ENCODE results near the gene PRR12. TPM values are rescaled to one million over a fixed set of nuclear protein-coding genes. Genes with fewer than 3 reads are reported as not detected.

Gene PRR12
- total and polyA plus RNA-seq, 4 experiments from 2014 or later, result 1.2 to 65.1 (median 64.6) TPM; not detected in 1

DNA sequence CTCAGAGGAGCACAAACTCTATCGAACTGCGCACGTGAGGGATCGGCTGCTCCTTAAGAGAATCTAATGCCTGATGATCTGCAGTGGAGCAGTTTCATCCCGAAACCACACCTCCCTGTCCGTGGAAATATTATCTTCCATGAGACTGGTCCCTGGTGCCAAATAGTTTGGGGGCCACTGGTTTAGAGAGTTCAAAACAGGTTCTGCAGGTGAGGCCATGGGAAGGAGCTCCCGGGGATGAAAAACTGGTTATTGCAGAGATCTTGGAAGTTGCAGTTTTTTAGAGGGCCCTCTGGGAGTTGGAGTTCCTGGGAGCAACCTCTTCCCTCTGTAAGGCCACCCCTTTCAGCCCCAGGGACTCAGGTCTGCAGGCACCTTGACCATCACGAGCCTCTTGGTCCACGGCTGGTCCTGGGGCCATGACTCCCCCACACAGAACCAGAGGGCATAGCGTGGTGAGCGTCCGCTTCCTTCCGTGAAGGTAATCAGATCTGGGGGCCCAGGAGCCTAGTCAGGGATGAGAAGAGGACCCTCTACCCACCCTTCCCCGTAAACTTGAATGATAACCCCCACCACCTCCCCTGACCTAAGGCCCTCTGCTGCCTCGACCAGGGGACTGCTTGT is 69.5 kb downstream of the PRR12 start:
- Histone ChIP-seq H3K27ac (ENCODE audit: low read depth, low read length) (no peak overlapping the region), H3K9me3 (ENCODE audit: control insufficient read depth in 1 of 2, low read length in 2 of 2) (no peaks in the 10 kb centered on the region), H3K4me3 (ENCODE audit: low read length in 2 of 2) (no peak overlapping the region), H3K4me1 (ENCODE audit: insufficient read depth, low read length) (peaks cover 28% of the 10 kb centered on the region), H3K27me3 (ENCODE audit: insufficient read depth, low read length) (no peaks in the 10 kb centered on the region), H3K36me3 (ENCODE audit: insufficient read depth, low read length) (peaks cover 68% of the 10 kb centered on the region)
- Mint-ChIP-seq H3K4me1 (peaks cover 10 to 48% (median 29%) of the 10 kb centered on the region in 4 donors), H3K9me3 (no peaks in the 10 kb centered on the region), H3K4me3 (no peak overlapping the region), H3K27me3 (no peaks in the 10 kb centered on the region), H3K36me3 (peaks cover 7 to 64% of the 10 kb centered on the region in 2 donors), H3K27ac (peak overlapping the region in 4 of 7 donors; percentile 46 to 88 (median 63))
- intact Hi-C loops (cut with micrococcal nuclease), result no loop called here
- ChIA-PET POLR2A (ENCODE audit: partially characterized antibody) (interaction anchor here (0.7 to 11.0 kb wide), 6 partner anchors 16 to 80 kb away, joined by 3 to 146 read pairs (median 4); partner anchors contain the start of genes NOSIP, PRMT1, PRRG2 and RRAS), CTCF (ENCODE audit: partially characterized antibody) (interaction anchor here (0.6 kb wide), 1 partner anchor 14 kb away, joined by 3 read pairs; no protein-coding TSS in a partner anchor)
- DNase-seq, result no peak

- peaks cover 53% of the 10 kb centered on the region for H3K36me3 ChIP-seq (ENCODE audit: insufficient read depth, low read length)
- peaks cover 18 to 64% (median 38%) of the 10 kb centered on the region in 4 donors for H3K4me1 Mint-ChIP-seq
- H3K9me3 ChIP-seq (ENCODE audit: control insufficient read depth in 1 of 2, low read length in 2 of 2), result no peaks in the 10 kb centered on the region
- H3K4me3 Mint-ChIP-seq, result peak overlapping the region in 2 of 8 donors; percentile 25 to 28
- DNase-seq, result no peak
- peak overlapping the region in 3 of 7 donors; percentile 51 to 95 (median 53) for H3K27ac Mint-ChIP-seq
- CTCF ChIA-PET (ENCODE audit: partially characterized antibody), result no interaction called here
- intact Hi-C loops (cut with micrococcal nuclease), result no loop called here
- H3K36me3 Mint-ChIP-seq, result peaks cover 7 to 55% of the 10 kb centered on the region in 2 donors
- peaks cover 37% of the 10 kb centered on the region for H3K4me1 ChIP-seq (ENCODE audit: insufficient read depth, low read length)
- H3K27me3 ChIP-seq (ENCODE audit: insufficient read depth, low read length), result no peaks in the 10 kb centered on the region
- no peaks in the 10 kb centered on the region for H3K27me3 Mint-ChIP-seq
- no peak overlapping the region for H3K4me3 ChIP-seq (ENCODE audit: low read length in 2 of 2)
- peaks cover 0 to 4% (median 0%) of the 10 kb centered on the region in 8 donors for H3K9me3 Mint-ChIP-seq
- peak overlapping the region; percentile 93 for H3K27ac ChIP-seq (ENCODE audit: low read depth, low read length)
- POLR2A ChIA-PET (ENCODE audit: partially characterized antibody), result interaction anchor here (0.7 to 11.0 kb wide), 4 partner anchors 11 to 327 kb away, joined by 3 to 146 read pairs (median 64); partner anchors contain the start of genes CD37, PRMT1, RRAS and SCAF1
These were observed 71.0 kb downstream of the PRR12 start for GRCh38 chr19:49662011-49662410.

DNA sequence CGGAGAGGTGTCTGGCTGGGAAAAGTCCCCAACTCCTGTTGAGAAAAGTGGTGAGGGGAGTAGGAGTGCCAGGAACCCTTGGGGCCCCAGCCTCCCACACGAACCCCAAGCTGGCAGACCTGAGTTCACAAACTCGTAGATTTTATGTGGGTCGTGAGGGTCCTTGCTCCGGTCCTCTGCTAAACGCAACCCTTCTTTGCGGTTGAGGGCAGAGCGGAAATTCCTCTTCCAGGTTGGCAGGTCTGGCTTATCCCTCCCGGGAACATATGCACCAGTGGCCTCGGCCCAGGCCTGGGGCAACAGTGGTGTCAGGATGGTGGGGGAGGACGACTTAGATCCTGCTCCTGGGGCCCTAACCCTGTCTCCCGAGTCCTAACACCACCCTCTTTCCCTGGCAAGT is 72.2 kb downstream of the PRR12 start:
- Mint-ChIP-seq H3K27ac (peak overlapping the region; percentile 95 to 100 (median 99)), H3K27me3 (no peaks in the 10 kb centered on the region), H3K4me3 (peak overlapping the region; percentile 95 to 100 (median 97)), H3K36me3 (peaks cover 7 to 51% of the 10 kb centered on the region in 2 donors), H3K4me1 (peaks cover 19 to 68% (median 37%) of the 10 kb centered on the region in 4 donors), H3K9me3 (peaks cover 0 to 4% (median 0%) of the 10 kb centered on the region in 8 donors)
- ChIA-PET CTCF (ENCODE audit: partially characterized antibody) (interaction anchor here (1.1 to 3.4 kb wide), 4 partner anchors 9 to 129 kb away, joined by 3 to 15 read pairs (median 8); no protein-coding TSS in a partner anchor), POLR2A (ENCODE audit: partially characterized antibody) (interaction anchor here (0.8 to 11.0 kb wide), 18 partner anchors 8 to 1150 kb away, joined by 3 to 146 read pairs (median 7); partner anchors contain the start of genes NOSIP, PRMT1, PRR12 and PRRG2)
- peak in 1 of 5 donors; percentile 36 for DNase-seq
- H3K9me3 ChIP-seq (ENCODE audit: control insufficient read depth in 1 of 2, low read length in 2 of 2), result no peaks in the 10 kb centered on the region
- intact Hi-C loops (cut with micrococcal nuclease), result no loop called here
- H3K27me3 ChIP-seq (ENCODE audit: insufficient read depth, low read length), result no peaks in the 10 kb centered on the region
- H3K4me3 ChIP-seq (ENCODE audit: low read length in 2 of 2), result peak overlapping the region in 1 of 2 donors; percentile 99
- H3K27ac ChIP-seq (ENCODE audit: low read depth, low read length), result peak overlapping the region; percentile 93
- H3K36me3 ChIP-seq (ENCODE audit: insufficient read depth, low read length), result peaks cover 43% of the 10 kb centered on the region
- peaks cover 37% of the 10 kb centered on the region for H3K4me1 ChIP-seq (ENCODE audit: insufficient read depth, low read length)

DNA sequence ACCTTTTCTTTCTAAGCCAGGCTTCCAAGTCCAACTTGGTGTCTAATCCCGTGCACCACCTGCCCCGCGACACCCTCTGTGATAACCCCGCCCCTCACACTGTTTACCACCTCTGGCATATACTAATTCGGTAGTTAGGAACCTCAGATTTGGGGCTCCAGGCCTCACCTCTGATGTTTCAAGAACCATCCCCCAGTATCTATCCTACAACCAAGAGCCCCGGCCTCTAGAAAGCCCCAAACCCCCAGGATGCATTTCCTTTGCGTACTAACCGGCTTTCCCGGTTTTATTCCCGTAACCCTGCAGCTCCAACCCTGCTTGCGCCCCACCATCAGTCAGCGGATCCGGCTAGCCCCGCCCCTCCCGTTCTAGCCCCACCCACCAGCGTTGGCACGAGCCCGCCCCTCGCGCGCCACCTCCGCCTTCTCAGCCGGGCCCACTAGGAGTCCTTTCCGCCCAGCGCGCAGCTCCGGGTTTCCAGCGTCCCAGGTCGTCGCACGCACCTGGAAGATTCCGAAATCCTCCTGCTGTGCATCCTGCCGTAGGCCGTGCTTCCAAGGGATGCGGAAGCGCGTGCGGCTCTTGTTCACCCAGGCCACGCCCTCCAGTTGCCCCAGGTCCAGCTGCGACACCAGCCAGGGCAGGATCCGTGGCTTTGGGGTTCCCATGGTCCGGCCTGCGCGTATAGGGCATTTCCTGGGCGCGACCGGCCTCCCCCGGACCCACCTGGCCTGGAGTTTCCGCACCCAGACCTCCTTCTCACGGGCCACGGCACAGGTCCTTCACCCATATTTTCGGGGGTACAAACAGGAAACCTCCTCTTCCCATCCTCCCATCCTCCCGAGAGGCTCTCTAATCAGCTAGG is 73.4 kb downstream of the PRR12 start:
- no peaks in the 10 kb centered on the region for H3K9me3 ChIP-seq (ENCODE audit: control insufficient read depth in 1 of 2, low read length in 2 of 2)
- intact Hi-C loops (cut with micrococcal nuclease), result loop anchor here (1.0 kb wide), 3 partner anchors 12 to 74 kb away; partner anchors contain the start of gene SCAF1
- DNase-seq, result peak; percentile 85 to 92 (median 88)
- H3K36me3 ChIP-seq (ENCODE audit: insufficient read depth, low read length), result peaks cover 33% of the 10 kb centered on the region
- H3K27me3 ChIP-seq (ENCODE audit: insufficient read depth, low read length), result no peaks in the 10 kb centered on the region
- peaks cover 31% of the 10 kb centered on the region for H3K4me1 ChIP-seq (ENCODE audit: insufficient read depth, low read length)
- peaks cover 0 to 4% (median 0%) of the 10 kb centered on the region in 8 donors for H3K9me3 Mint-ChIP-seq
- H3K4me3 ChIP-seq (ENCODE audit: low read length in 2 of 2), result peak overlapping the region; percentile 99
- peak overlapping the region; percentile 93 for H3K27ac ChIP-seq (ENCODE audit: low read depth, low read length)
- peak overlapping the region; percentile 95 to 100 (median 97) for H3K4me3 Mint-ChIP-seq
- ChIA-PET CTCF (ENCODE audit: partially characterized antibody) (interaction anchor here (0.8 to 3.4 kb wide), 11 partner anchors 8 to 130 kb away, joined by 3 to 15 read pairs (median 4); partner anchors contain the start of genes RRAS and SCAF1), POLR2A (ENCODE audit: partially characterized antibody) (interaction anchor here (0.7 to 11.0 kb wide), 34 partner anchors 9 to 1151 kb away, joined by 3 to 146 read pairs (median 5); partner anchors contain the start of genes AKT1S1, AP2A1, ATF5 and FUZ)
- peaks cover 19 to 65% (median 36%) of the 10 kb centered on the region in 4 donors for H3K4me1 Mint-ChIP-seq
- peak overlapping the region; percentile 95 to 100 (median 99) for H3K27ac Mint-ChIP-seq
- peaks cover 7 to 42% of the 10 kb centered on the region in 2 donors for H3K36me3 Mint-ChIP-seq
- H3K27me3 Mint-ChIP-seq, result no peaks in the 10 kb centered on the region

GRCh38 chr19:49665036-49665350 is 74.0 kb downstream of the PRR12 start:
- ChIA-PET POLR2A (ENCODE audit: partially characterized antibody) (interaction anchor here (0.9 to 11.0 kb wide), 29 partner anchors 10 to 264 kb away, joined by 3 to 146 read pairs (median 5); partner anchors contain the start of genes AKT1S1, ATF5, FUZ and NOSIP), CTCF (ENCODE audit: partially characterized antibody) (interaction anchor here (0.8 to 3.4 kb wide), 9 partner anchors 8 to 96 kb away, joined by 3 to 15 read pairs (median 4); partner anchors contain the start of genes RRAS and SCAF1)
- Mint-ChIP-seq H3K27ac (peak overlapping the region; percentile 95 to 100 (median 99)), H3K4me3 (peak overlapping the region; percentile 95 to 100 (median 97)), H3K4me1 (peaks cover 19 to 61% (median 34%) of the 10 kb centered on the region in 4 donors), H3K36me3 (peaks cover 6 to 36% of the 10 kb centered on the region in 2 donors), H3K27me3 (no peaks in the 10 kb centered on the region), H3K9me3 (peaks cover 0 to 4% (median 0%) of the 10 kb centered on the region in 8 donors)
- Histone ChIP-seq H3K27ac (ENCODE audit: low read depth, low read length) (peak overlapping the region; percentile 93), H3K36me3 (ENCODE audit: insufficient read depth, low read length) (peaks cover 28% of the 10 kb centered on the region), H3K4me3 (ENCODE audit: low read length in 2 of 2) (peak overlapping the region; percentile 99), H3K4me1 (ENCODE audit: insufficient read depth, low read length) (peaks cover 31% of the 10 kb centered on the region), H3K9me3 (ENCODE audit: control insufficient read depth in 1 of 2, low read length in 2 of 2) (no peaks in the 10 kb centered on the region), H3K27me3 (ENCODE audit: insufficient read depth, low read length) (no peaks in the 10 kb centered on the region)
- intact Hi-C loops (cut with micrococcal nuclease), result loop anchor here (1.0 kb wide), 2 partner anchors 23 to 75 kb away; partner anchors contain the start of gene SCAF1
- no peak for DNase-seq

DNA sequence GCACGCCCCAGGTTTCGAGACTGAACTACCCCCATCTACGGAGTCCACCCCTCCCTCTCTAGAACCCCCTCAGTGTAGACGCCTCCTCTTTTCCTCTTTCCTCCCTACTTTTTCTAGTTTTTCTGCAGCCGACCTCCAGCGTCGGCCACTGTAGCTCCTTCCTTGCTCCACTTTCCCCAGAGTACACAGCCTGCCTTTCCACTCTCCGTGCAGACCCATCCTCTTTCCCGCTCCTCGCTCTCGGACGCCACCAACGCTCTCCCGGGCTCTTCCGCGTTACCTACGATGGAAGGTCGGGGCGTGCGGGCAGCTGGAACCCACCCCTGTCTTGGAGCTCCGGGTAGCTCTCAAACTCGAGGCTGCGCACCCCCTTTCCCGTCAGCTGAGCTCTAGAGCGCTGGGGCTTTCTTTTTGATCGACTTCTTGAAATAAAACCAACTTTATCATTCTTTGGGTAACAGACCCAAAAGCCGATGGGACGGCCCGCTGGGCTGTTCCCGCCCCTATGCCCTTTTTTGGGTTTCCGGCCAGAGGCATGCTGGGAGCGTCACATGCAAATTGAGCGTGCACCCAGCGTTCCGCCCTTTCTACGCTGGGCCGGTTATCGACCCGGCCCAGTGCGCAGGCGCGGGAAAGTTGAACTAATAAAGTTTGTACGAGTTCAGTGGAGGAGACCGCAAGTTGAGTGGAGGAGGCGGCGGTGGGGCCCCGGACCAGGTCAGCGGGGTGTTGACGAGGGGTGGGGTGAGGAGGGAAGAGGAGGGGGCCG is 74.6 kb downstream of the PRR12 start, which contains the start of the genes BCL2L12 and IRF3:
TSS of gene BCL2L12 (plus strand) at position 583 of the 769 bp plus-strand sequence. CDS start 760 bp downstream, outside the sequence.
TSS of gene IRF3 (minus strand) at position 507 of the 769 bp plus-strand sequence. CDS start 1,019 bp downstream, outside the sequence.
- H3K27me3 ChIP-seq (ENCODE audit: insufficient read depth, low read length), result no peaks in the 10 kb centered on the region
- peak within 1 kb of the TSS; percentile 93 for H3K27ac ChIP-seq (ENCODE audit: low read depth, low read length)
- Mint-ChIP-seq H3K27me3 (no peaks in the 10 kb centered on the region), H3K9me3 (peaks cover 0 to 4% (median 0%) of the 10 kb centered on the region in 8 donors), H3K36me3 (peaks cover under 1 to 31% of the 10 kb centered on the region in 2 donors), H3K27ac (peak within 1 kb of the TSS; percentile 95 to 100 (median 99)), H3K4me1 (peaks cover 19 to 56% (median 31%) of the 10 kb centered on the region in 4 donors), H3K4me3 (peak within 1 kb of the TSS; percentile 95 to 100 (median 97))
- peak within 1 kb of the TSS; percentile 99 for H3K4me3 ChIP-seq (ENCODE audit: low read length in 2 of 2)
- ChIA-PET CTCF (ENCODE audit: partially characterized antibody) (interaction anchor here (0.8 to 3.4 kb wide), 7 partner anchors 10 to 97 kb away, joined by 3 to 15 read pairs (median 4); partner anchors contain the start of genes RRAS and SCAF1), POLR2A (ENCODE audit: partially characterized antibody) (interaction anchor here (1.0 to 11.0 kb wide), 22 partner anchors 11 to 263 kb away, joined by 3 to 146 read pairs (median 6); partner anchors contain the start of genes AKT1S1, ATF5, NOSIP and NUP62)
- intact Hi-C loops (cut with micrococcal nuclease), result loop anchor here (1.0 kb wide), 2 partner anchors 23 to 75 kb away; partner anchors contain the start of gene SCAF1
- H3K36me3 ChIP-seq (ENCODE audit: insufficient read depth, low read length), result peaks cover 23% of the 10 kb centered on the region
- H3K4me1 ChIP-seq (ENCODE audit: insufficient read depth, low read length), result peaks cover 31% of the 10 kb centered on the region
- H3K9me3 ChIP-seq (ENCODE audit: control insufficient read depth in 1 of 2, low read length in 2 of 2), result no peaks in the 10 kb centered on the region
- DNase-seq, result peak; percentile 99

Measured in CD4-positive, alpha-beta memory T cell (primary cell).